Stimulated activated naive CD4-positive, alpha-beta T cell (primary cell): ENCODE data around the gene KY.

Experiments
- DNase-seq, 6 experiments: peaks; one replicate each; lab custom pipeline; 2025; lab: John Stamatoyannopoulos, UW

KY gene, protein sequence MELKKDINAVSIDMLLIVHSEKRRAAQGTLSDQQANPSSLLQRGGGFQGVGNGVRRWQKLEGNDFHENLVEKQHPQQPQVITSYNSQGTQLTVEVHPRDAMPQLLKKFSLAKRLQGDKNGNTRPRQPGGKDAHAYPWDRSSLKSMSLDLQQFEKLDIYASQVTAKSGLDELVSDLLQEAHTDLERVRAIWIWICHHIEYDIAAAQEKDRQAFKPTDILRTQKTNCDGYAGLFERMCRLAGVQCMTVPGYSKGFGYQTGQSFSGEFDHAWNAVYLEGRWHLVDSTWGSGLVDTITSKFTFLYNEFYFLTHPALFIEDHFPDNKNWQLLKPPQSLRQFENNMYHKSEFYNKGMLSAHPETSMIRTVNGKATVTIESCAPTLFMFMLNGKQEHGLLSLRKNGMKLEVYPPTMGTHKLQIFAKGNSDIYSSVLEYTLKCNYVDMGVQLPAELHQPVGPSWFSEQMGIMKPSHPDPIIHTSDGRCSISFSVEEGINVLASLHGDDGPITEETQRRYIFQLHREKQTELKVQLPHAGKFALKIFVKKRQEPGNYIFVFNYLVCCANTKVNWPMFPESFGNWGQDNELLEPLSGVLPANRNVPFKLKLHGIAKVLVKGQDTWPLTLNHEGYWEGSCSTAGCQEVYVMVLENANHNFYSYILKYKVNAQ

DNA sequence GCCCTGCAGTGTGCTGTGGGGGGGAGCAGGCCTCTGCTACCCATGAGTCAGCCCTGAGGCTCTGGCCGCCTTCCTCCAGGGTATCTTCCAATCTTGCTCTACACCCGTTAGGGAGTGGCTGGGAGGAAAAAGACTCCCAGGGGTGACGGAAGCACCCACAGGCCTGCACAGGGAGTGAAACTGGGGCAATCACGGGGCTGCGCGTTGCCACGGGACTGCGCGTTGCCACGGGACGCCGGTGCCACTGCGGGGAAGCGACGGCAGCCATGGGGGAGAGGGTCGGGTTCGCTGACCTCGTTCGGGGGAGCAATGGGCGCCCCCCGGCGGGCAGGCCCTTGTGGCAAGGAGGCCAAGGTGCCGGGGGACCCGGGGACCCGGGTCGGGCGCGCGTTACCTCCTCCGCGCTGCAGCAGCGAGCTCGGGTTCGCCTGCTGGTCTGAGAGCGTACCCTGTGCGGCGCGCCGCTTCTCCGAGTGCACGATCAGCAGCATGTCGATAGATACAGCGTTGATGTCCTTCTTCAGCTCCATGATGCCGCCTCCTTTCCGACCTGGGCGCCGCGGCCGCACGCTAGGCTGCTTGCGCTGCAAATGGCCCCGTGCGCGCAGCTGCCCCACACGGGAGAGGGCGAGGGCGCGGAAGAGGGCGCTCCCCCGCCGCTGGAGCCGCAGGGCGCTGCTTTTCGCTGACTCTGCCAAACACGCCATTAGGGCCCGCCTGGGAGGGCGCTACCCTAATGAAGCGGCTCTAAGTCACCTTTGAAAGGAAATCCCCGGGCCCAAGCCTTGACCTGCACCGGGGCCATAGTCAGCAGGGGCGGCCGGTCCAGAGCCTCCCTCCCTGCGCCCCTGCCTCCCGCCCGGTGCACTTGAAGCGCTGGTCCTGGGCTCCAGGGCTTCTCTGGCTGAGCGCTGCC, at the start of gene KY:
Gene KY (minus strand): TSS at position 592 of the 916 bp plus-strand sequence. CDS start 62 bp downstream, at position 530.
- no peak for DNase-seq

DNA sequence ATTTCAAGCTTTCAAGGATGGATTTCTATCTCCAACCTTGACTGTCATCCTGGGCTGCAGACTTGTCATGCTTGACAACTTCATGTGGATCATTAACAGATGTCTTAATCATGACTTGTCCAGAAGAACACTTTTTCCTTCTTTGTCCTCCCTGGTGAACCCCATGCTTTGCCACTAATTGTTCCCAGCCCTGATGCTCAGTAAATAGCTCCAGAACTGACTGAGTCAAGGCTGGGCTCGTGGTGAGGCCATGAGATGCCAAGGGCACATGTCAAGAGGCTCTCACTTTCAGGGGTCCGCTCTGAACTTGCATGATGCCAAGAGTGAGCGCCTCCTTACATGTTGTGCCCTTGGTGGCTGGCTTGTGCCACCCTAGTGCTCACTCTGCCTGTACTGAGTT, 48.9 kb upstream of the KY start:
- DNase-seq: no peak

DNA sequence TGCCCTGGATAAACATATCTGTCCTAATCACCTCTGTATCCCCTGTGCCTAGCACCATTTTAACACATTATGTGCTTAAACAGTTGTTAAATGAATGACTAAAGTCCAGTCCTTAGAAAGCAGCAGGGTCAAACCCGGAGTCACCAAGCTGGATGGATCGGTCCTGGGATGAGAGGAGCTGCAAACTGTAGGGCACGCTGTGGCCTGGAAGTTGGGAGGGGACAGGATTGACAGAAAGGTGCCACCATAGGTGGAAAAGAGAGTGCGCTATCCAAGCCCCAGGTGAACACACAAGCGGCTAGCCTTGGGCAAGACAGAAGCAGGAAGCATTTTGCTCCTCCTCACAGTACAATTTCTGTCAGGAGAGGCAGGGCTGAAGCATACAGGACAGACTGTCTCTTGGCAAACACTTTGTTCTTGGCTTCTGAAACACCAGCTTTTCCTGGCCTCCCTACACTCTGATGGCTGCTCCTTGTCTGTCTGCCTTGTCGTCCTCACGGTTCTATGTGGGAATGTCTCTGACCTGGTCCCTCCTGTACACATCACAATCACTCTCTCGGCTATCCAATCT, 48.4 kb upstream of the KY start:
- DNase-seq: no peak

DNA sequence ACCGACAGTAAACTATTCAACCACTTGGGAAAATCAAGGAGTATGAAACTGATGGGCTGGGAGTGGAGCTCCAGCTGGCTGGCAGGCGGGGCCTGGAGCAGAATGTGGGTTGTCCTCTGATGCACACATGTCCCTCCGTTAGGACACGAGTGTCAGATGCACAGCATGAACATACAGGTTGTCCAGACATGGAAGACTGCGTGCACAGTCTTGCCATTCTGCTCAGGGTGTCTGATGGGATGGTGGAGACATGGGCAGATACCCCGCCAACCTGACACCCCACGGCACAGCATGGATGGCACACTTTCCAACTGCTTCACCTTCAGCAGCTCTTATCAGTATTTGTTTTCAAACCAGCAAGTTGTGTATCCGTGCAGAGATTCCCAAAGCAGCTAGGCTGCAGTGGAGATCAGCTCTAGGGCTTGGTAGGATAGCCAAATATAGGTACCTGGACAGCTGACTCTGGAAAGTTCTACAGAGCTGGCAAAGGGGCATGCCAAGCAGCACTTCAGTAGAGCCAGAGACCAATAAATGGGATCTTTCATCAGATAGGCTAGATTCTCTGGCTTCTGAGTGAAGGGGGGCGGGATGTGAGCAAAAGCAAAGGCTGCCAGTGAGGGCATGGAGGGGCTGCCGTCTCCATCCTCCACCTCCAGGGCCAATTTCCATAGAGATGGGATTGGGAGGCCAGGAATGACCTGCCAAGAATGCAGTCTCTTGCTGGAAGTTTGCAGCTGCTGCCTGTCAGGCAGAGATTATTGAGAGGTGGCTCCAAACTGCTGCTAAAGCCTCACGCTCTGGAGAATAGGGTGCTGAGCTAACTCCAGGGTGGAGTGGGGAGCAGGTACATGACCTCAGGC, 47.2 kb upstream of the KY start:
- no peak for DNase-seq

DNA sequence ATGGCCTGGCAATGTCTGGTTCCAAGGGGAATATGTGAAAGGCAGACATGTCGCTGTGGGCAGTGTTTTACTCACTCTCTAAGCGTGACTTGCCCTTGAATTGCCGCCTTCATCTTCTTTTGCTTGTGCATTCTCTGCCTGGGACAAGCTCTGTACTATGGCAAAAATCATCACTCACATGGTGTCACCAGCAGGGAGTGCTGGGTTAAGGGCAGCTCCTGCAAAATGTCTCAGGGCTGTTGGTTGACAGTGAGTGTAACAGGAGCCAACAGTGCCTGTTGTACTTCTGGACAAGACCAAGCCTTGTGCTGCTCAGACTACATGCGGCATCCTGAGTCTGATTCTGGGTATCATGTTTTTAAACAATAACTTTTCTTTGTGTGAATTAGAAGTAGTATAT, 45.3 kb upstream of the KY start:
- no peak for DNase-seq

DNA sequence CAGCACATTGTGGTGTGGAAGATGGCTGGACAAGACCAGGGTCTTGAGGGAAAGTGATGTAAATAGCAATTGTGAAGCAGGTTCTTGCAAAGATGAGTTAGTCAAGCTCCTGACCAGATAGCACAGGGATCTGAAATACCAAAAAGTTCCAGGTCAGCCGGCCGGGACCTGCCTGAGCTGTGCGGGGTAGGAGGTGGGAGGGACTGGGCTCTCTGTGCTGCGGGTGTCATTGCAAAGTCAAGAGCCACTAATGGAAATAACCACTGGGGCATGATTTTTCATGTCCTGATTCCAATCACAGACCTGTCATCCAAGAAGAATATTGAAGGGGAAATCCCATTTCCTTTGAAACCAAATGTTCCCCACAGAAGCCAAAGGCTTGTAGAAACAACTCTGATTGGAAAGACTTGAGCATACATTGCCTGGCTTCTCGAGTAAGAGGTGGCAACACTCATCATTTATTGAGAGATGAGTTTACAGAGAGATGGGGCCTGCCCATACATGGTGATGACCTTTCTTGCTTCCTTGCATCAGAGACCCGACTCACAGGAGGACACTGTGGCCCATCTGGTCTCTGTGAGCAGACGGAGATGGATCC, 44.2 kb upstream of the KY start:
- no peak for DNase-seq

DNA sequence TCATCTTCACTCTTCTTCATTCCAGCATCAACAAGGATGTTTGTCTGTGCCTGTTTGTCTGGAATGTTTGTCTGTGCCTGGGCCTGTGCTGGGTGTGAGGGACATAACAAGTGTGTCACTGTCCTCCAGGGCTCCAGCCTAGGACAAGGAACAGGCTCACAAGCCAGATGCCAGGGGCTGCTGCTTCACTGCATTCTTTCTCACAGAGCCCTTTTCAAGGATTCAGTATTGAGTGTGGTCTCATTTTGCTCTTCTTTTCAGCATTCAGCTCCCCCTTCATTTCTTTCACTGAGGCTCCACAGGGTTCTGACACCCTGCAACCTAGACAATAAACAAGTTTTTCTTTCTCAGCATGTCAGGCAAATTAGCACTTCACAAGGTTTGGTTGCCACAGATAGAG, 43.6 kb upstream of the KY start:
- no peak for DNase-seq

DNA sequence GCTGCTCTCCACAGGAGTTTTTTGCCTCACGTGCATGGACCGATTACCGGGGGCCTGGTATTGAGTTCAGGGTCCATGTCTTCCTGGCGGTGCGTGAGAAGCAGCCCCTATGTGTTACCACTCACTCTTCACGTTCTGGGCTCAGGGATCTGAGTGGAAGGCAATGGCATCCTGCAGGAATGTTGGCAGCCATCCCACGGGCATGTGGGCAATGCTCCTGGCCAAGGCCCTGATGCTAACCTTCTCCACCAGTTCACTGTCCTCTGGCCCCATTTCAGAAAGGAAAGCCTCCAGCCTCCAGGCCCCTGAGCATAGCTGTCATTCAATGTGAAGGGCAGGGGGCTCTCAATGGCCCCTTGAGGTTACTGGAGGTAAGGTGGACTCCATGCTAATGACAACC, 43.0 kb upstream of the KY start:
- DNase-seq: no peak

DNA sequence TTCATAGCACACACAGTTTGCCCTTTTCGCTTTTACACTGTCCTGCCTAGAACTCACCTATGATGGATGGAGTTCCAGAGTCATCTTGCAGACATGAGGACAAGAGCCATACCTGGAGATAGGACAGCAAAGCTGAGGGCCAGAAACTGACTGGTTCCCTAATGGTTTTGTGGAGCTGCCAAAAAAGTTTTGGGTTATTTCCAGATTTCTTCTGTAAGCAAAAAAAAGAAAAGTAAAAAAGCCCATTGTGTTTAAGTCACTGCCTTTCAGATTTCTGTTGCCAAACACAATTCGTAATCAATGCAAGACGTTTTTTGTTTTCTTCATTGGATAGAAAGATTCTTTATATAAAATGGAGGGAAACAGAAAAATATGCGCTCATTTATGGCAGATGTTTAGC, 42.4 kb upstream of the KY start:
- no peak for DNase-seq

DNA sequence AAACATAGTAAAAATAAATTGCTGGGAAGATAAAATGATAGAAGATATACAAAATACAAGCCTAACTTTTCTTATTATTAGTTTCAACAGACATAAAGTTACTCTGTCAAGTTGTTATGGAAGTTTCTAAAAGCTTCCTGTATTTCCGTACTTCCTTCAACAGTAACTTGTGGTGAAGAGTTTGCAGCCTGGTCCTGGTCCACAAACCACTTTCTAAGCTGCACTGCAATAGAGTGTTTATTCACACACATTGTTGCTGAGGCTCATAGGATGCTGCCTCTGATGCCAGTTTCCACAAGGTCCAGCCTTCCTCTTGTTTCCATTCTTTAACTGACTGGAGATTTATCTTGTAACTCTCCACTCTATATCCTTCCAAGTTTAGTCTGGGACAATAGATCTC, 39.4 kb upstream of the KY start:
- DNase-seq: no peak

DNA sequence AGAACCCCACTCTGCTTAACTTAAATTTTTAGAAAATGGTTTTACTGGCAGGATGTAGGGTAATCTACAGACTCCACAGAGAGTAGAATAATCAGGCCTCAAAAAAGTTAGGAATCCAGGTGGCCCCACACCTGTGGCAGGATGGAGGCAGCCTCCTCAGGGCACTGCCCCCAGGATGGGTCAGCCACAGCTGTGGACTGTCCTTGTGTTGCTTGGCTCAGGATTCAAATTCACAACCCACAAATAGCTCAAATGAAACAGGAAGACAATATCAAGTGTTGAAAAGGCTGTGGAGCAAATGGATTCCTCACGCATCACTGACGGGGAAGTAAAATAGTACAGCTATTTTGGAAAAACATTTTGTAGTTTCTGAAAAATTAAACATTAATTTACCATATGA, 36.8 kb upstream of the KY start:
- no peak for DNase-seq

DNA sequence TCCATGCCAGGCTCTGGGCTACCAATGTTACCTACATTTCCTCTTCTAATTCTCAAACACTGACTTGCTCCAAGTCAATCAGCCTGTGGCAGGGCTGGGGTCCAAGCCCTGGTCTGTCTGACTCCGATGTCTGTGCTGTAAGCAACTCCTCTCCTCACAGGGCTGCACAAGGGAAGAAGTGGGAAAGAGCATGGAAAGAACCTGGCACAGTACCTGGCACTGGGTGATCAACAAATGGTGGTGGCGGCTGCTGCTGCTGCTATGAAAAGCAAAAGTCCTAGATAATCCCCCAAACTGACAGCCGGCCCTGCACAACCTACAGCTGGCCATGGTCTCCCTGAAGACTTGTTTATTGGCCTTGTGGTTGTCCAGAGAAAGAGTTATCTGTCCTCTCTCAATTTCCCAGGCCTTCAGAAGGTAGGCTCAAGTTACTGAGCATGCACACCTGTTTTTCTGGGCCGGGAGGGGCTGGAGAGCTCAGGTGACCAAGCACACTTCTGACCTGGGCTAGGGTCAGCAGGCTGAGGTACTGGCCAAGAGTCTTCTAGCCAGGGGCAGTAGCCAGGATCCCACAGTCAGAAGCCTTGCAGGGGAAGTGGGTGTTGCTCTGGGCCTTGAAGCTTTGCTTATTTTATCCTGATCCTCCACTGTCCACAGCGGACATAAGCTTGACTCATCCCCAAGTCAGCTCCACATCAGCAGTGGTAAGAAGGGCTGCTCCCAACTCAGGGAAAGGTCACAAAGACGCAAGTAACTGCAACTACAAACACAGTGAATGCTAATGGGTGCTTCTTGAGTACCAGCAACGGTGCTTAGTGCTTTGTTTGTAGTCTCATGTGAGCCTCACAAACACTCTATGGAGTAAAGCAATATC, 35.3 kb upstream of the KY start:
- DNase-seq: no peak

DNA sequence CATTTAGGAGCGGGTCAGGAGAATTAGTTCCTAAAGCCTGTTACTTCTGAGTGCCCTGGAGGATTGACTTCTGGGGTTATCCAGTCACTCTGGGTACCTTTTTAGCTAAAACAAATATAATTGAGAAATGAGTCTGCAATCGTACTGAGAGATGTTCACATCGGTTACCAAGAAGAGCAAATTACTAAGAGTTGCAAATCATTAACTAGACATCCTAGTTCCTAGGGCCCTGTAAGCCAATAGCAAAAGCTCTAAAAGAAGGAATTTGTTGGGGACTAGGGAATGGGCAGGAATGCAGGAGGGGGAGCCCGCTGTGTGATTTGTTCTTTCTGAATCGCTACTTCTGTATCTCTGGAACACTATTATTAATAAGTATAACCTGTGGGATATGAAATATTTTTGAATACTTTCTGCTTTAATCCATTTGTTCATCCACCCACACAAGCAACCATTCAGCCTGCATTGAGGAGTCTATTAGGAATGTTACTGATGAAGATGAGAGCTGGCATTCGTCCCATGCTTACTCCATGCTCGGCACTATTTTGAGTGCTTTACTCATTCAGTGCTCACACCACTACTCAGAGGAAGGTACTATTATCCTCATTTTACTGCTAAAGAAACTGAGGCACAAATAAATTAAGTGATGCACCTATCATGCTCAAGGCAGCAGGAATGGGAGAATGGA, 31.5 kb upstream of the KY start:
- DNase-seq: no peak

DNA sequence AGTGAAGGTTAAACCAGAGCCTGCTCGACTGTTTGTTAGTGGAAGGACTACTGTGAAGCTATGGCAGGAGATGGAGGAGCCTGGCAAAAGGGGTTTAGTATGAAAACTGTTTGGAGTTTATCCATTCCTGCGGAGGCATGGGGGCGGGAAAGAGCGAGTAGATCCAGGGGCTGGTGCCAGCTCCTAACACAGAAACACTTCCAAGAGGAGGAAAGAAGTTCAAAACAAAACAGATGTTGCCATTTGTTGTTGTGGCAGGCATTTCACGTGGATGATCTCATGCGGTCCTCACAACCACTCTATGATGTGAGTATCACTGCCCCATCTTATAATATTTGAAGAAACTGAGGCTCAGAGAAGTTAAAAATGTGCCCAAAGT, 30.7 kb upstream of the KY start:
- no peak for DNase-seq

DNA sequence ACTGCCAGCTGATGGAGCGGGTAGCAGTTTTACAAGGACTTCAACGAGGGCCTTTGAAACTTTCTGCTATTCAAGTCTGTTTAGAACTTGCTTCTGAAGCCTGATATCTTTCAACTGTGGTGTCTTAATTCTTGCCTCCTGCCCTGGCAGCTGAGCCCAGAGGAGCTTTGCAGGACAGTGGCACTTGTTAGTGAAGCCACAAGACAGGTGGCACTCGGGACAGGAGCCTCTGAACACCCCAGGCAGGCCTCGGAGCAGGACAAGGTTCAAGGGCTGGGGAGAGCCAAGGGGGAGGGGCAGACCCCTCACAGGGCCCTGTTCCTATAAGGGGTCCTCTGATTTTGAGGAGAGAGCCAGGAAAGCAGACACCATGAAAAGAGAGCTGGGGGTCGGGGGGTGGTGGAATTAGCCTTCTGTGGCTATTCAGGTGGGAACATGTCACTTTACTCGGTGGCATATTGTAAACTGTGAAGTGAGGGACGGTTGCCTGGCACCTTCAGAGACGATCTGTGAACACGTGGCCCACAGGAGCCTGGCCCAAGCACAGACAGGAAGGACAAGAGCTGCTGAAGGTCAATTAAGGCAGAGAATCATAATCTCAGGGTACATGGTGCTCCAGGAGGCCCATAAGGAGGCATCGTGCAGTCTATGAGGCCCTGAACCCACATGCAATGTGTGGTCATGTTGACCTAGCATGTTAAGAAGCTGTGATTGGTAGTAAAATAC, 30.1 kb upstream of the KY start:
- no peak for DNase-seq

DNA sequence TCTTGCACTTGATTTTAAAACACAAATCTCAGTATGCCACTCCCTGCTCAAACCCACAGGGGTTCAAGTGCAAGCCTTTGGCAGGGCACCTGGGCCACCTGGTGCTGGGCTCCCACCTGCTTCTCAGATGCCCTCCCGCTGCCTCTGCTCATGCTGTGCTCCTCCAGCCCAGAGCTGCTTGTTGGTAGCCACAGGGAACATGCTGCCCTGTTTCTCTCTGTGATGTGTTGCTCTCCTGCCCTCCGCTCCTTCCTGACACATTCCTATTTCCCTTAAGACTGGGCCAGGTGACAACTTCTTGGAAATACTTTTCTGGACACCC, 27.1 kb upstream of the KY start:
- DNase-seq: no peak

DNA sequence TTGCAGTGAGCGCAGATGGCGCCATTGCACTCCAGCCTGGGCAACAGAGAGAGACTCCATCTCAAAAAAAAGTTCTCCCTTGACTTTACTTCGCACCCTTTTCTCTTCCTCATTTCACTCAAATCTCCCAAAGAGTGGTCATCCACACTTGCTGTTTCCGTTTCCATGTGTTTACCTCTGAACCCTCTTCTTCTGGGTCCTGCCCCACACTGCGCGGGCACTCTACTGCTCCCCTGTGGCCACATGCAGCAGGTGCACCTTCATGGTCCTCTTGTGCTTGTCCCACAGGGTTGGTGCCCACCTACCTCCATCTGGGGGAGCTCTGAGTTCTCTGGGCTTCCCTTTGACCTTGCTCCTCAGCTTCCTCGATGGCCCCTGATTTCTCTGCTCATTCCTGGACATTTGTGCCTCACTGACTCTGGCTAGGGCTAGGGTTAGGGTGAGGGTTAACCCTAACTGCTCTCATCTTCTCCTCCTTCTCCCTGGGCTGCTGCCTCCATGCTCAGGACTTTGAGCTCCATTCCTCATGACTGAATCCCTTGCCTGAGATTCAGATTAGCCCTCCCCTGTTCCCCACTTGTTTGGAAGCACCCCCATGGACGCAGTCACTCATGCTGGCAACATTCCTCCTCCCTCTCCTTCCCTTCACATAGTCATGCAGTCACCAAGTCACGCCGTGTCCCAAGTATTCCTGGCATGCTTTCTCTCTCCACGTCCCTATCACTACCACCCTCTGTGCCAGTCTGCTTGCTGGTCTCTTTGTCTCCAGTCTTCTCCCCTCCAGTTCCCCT, 26.6 kb upstream of the KY start:
- DNase-seq: no peak

DNA sequence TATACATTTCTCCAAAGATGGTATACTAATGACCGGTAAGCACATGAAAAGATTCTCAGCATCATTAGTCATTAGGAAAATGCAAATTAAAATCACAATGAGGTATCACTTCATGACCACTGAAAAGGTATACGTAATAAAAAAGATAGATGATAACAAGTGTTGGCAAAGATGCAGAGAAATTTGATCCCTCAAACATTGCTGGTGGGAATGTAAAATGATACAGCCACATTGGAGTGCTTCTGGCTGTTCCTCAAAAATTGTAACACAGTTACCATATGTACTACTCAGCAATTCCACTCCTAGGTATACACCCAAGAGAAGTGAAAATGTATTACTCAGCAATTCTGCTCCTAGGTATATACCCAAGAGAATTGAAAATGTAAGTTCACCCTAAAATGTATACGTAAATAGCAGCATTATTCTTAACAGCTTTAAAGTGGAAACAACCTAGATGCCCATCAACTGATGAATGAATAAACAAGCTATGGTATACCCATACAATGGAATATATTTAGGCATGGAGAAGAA, 25.0 kb upstream of the KY start:
- no peak for DNase-seq
